ENCODE results near the gene GPATCH1.
A peak's percentile ranks its signal among the peaks of the same experiment; 100 is the strongest.
"Not testable (repeated sequence)": the region's sequence is repeated elsewhere in the genome, so short reads cannot be mapped to it uniquely, and the experiment has no call there.

The GPATCH1 gene

DNA sequence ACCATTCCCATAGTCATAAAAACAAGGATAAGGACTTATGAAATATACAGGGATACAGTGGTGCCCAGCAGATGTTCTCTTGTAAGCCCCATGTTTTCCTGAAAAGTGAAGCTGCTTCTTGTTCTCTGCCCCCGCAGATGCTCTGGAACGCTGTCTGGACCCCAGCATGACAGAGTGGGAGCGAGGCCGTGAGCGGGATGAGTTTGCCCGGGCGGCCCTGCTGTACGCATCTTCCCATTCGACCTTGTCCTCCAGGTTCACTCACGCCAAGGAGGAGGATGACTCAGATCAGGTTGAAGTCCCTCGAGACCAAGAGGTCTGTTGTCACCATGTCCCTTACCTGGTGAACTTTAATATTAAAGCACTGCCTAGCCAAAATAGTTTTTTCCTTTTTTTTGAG lies 30.6 kb downstream of the GPATCH1 start:
- DNase-seq (ENCODE audit: low spot score) = no peak

DNA sequence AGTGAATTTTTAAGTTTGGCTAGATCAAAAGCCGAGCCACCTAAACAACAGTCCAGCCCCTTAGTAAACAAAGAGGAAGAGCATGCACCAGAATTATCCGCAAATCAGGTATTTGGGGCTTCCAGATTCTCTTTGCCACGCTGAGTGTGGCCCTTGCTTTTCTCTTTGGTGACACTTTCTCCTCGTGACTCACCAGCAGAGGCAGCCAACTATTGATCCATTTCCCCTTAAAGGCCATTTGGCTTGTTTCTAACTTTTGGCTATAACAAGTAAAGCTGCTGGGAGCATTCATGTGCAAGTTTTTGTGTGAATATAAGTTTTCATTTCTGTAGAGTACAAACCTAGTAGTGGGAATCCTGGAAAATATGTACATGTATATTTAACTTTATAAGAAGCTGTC lies 33.3 kb downstream of the GPATCH1 start:
- DNase-seq (ENCODE audit: low spot score) = no peak

- no peak for DNase-seq (ENCODE audit: low spot score)
Measured at GRCh38 chr19:33117501-33117900, 36.5 kb downstream of the GPATCH1 start.

- no peak for DNase-seq (ENCODE audit: low spot score)
Measured at GRCh38 chr19:33118643-33119042, 37.7 kb downstream of the GPATCH1 start.

- no peak for DNase-seq (ENCODE audit: low spot score)
Measured at GRCh38 chr19:33124207-33125098, 43.5 kb downstream of the GPATCH1 start.

DNA sequence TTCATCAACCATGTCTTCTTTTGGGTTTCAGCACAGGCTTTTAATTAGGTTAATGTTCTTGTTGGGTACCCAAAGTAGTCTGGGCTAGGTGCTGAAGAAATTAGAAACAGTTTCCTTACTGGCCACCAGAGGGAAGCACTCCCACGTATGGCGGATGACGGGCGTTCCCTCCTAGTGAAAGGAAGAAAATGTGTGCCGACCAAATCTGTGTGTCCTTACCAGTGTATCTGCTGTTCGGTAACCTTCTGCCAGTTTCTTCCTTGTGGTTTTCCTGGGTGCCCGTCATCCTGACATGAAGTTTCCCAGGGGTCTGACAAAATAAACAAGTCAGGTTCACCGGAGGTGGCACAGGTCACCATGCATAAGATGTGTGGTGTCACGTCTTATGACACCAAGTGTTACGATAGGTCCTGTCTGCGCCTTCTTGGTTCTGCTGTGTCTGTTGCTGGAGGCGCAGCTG lies 45.0 kb downstream of the GPATCH1 start:
- peak; percentile 76 for DNase-seq (ENCODE audit: low spot score)

- not testable (repeated sequence) for DNase-seq (ENCODE audit: low spot score)
Measured at GRCh38 chr19:33126712-33127111, 45.7 kb downstream of the GPATCH1 start.

GRCh38 chr19:33129901-33130300 lies 48.9 kb downstream of the GPATCH1 start:
- no peak for DNase-seq (ENCODE audit: low spot score)

GRCh38 chr19:33130433-33130832 lies 49.5 kb downstream of the GPATCH1 start:
- DNase-seq (ENCODE audit: low spot score) = no peak

GRCh38 chr19:33132021-33132420 lies 51.0 kb downstream of the GPATCH1 start, which contains the start of gene WDR88:
TSS of gene WDR88 (plus strand) at chr19:33132114. CDS start at chr19:33132170, 56 bp downstream.
- DNase-seq (ENCODE audit: low spot score) = no peak

DNA sequence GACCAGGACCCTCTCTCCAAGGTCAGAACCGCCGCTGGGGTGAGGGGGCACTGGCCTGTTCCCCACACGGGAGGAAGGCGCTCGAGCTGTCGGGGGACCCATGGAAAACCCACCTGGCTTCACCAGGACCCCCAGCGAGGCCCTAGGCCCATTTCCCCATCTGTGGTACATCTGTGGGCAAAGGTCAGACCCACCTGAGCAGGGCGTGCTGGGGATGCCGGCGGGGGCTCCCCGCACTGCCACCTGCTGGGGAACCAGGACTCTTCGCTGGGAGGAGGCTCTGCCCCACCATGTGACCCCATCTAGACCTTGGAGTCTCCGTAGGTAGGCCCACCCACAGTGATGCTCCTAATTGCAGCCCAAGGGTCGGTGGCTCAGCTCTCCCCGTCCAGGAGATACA lies 51.4 kb downstream of the GPATCH1 start:
- DNase-seq (ENCODE audit: low spot score) = no peak

GRCh38 chr19:33133438-33134031 lies 52.6 kb downstream of the GPATCH1 start:
- no peak for DNase-seq (ENCODE audit: low spot score)

- no peak for DNase-seq (ENCODE audit: low spot score)
Measured at GRCh38 chr19:33134571-33135041, 53.6 kb downstream of the GPATCH1 start.

DNA sequence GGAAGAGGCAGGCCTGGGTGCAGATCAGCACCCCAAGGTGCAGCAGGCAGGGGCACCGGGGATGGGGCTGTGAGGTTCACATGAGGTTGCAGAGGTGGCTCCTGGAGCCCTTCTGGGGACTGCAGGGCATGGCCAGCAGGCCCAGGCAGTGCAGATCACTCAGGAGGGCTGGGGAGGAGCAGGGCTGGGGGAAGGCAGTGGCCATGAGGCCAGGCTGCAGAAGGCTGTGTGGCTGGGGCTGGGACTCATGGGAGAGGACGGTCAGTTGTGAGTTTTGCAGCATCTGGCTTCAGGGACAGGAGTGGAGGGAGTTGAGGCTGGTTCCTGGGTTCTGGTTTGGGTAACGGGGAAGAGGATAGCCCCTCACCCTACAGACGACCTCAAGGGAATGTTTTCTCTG lies 58.2 kb downstream of the GPATCH1 start:
- DNase-seq (ENCODE audit: low spot score) = no peak

GRCh38 chr19:33143897-33144405 lies 63.0 kb downstream of the GPATCH1 start:
- peak; percentile 74 for DNase-seq (ENCODE audit: low spot score)

DNA sequence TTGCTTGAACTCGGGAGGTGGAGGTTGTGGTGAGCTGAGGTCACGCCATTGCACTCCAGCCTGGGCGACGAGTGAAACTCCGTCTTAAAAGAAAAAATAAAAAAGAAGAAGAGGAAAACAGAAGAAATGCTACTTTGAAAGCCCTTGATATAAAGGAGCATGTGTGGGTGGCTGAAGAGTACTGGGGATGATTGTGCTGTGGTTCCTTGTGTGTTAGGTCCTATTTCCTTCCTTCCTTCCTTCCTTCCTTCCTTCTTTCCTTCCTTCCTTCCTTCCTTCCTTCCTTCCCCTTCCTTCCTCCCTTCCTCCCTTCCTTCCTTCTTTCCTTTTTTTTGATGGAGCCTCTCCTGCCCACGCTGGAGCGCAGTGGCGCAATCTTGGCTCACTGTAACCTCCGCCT lies 65.2 kb downstream of the GPATCH1 start:
- no peak for DNase-seq (ENCODE audit: low spot score)

DNA sequence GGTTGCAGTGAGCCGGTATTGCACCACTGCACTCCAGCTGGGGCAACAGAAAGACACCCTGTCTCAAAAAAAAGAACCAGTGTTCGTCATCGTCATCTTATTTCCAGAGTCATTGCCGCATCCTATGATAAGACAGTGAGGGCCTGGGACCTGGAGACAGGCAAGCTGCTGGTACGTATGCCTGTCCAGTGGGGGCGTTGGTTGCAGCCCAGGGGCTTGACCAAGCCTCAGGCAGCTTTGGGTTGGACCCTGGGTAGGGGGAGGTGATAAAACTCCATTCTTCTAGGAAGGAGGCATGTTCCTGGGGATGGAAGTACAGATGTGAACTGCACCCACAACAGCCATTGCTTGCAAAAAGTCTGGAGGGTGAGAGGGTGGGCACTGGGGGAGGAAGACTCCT lies 66.6 kb downstream of the GPATCH1 start:
- no peak for DNase-seq (ENCODE audit: low spot score)

DNA sequence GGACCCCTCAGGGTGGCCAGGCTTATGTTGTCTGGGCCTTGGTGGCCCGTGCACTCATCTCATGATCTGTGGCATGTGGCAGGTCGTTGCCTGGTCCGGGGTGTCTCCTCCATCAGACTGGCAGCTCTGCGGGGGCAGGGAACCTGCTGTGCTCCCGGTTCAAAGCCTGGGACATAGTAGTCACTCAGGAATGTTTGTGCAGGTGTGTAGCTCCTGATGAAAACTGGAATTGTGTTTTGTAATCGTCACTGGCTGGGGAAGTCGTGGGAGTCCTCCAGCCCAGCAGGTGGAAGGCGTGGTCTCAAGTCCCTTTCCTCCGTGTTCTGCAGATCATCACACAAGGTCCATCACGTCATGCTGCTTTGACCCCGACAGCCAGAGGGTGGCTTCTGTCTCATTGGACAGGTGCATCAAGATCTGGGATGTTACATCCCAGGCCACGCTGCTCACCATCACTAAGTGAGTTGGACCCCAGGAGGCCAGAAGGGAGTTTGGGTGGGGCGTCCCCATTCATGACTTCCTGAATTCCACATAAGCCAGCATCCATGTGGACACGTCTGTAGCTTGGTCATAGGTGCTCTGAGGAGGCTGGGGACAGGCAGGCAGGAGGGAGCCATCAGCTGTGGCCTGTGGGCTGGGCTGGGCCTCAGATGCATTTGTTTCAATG lies 70.0 kb downstream of the GPATCH1 start:
- DNase-seq (ENCODE audit: low spot score) = no peak

DNA sequence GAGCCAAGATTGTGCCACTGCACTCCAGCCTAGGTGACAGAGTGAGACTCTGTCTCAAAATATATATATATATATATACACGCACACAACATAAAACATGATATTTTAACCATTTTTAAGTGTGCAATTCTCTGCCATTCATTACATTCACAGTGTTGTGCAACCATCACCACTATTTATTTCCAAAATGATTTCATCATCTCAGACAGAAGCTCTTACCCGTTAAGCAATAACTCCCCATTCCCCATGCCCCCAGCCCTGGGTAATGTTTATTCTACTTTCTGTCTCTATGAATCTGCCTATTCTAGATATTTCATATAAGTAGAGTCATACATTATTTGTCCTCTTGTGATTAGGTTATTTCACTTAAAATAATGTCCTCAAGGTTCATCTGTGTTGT lies 71.2 kb downstream of the GPATCH1 start:
- no peak for DNase-seq (ENCODE audit: low spot score)

DNA sequence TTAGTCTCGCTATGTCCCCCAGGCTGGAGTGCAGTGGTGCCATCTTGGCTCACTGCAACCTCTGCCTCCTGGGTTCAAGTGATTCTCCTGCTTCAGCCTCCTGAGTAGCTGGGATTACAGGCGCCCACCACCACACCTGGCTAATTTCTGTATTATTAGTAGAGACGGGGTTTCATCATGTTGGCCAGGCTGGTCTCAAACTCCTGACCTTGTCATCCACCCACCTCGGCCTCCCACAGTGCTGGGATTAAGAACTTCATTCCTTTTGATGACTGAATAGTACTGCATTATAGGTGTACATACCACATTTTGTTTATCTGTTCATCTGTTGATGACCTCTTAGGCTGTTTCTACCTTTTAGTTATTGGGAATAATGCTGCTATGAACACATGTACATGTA lies 71.6 kb downstream of the GPATCH1 start:
- not testable (repeated sequence) for DNase-seq (ENCODE audit: low spot score)

DNA sequence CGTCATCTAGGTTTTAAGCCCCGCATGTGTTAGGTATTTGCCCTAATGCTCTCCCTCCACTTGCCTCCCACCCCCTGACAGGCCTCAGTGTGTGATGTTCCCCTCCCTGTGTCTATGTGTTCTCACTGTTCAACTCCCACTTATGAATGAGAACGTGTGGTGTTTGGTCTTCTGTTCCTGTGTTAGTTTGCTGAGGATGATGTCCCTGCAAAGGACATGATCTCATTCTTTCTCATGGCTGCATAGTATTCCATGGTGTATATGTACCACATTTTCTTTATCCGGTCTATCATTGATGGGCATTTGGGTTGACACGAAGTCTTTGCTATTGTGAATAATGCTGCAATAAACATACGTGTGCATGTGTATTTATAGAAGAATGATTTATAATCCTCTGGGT lies 73.3 kb downstream of the GPATCH1 start:
- DNase-seq (ENCODE audit: low spot score) = not testable (repeated sequence)

- no peak for DNase-seq (ENCODE audit: low spot score)
Measured at GRCh38 chr19:33156334-33156733, 75.4 kb downstream of the GPATCH1 start.

Measured in cerebellar cortex (tissue), 1 donor.